Parathyroid adenoma (tissue), 2 donors: Measurements from ENCODE around the gene FBXL2.

Experiments
- H2AFZ ChIP-seq: fragments of 300-600 bp; sonication (generic); one replicate; pipeline ENCODE4 v1.7.0; 2017; ENCODE audit warnings: antibody characterized with exemption, mild to moderate bottlenecking
- H3K27ac ChIP-seq: fragments of 300-600 bp; sonication (generic); one replicate; pipeline ENCODE4 v1.7.0; 2017
- H3K27me3 ChIP-seq: fragments of 300-600 bp; sonication (generic); one replicate; pipeline ENCODE4 v1.7.0; 2017; ENCODE audit warnings: low read length; ENCODE audit not compliant: control insufficient read depth, insufficient read depth
- H3K36me3 ChIP-seq: fragments of 300-600 bp; sonication (generic); one replicate; pipeline ENCODE4 v1.7.0; 2017; ENCODE audit warnings: low read length; ENCODE audit not compliant: control insufficient read depth, insufficient read depth
- H3K4me1 ChIP-seq: fragments of 300-600 bp; sonication (generic); one replicate; pipeline ENCODE4 v1.7.0; 2017; ENCODE audit warnings: control low read depth
- H3K4me2 ChIP-seq: fragments of 300-600 bp; sonication (generic); one replicate; pipeline ENCODE4 v1.7.0; 2017; ENCODE audit warnings: low read length
- H3K4me3 ChIP-seq: fragments of 300-600 bp; sonication (generic); one replicate; pipeline ENCODE4 v1.7.0; 2017; ENCODE audit warnings: low read depth, low read length
- H3K79me2 ChIP-seq: fragments of 300-600 bp; sonication (generic); one replicate; pipeline ENCODE4 v1.7.0; 2017; ENCODE audit warnings: control low read depth
- H3K9ac ChIP-seq: fragments of 300-600 bp; sonication (generic); one replicate; pipeline ENCODE4 v1.7.0; 2017; ENCODE audit warnings: mild to moderate bottlenecking
- H3K9me3 ChIP-seq: fragments of 300-600 bp; sonication (generic); one replicate; pipeline ENCODE4 v1.7.0; 2017; ENCODE audit warnings: low read length; ENCODE audit not compliant: control insufficient read depth
- CTCF ChIP-seq: fragments of 300-600 bp; sonication (generic); IDR thresholded peaks from one replicate; pipeline ENCODE4 v1.7.0; 2017; ENCODE audit warnings: antibody characterized with exemption, mild to moderate bottlenecking
- donor health status: primary hyperparathyroidism.

Gene FBXL2

GRCh38 chr3:33312361-33312760 lies 35.1 kb downstream of the FBXL2 start:
- no peak for TF ChIP-seq CTCF

GRCh38 chr3:33313331-33313730 lies 36.1 kb downstream of the FBXL2 start:
- no peak for TF ChIP-seq CTCF
- no peak overlapping the region for H3K4me2 ChIP-seq
- no peaks in the 10 kb centered on the region for H3K36me3 ChIP-seq
- H2AFZ ChIP-seq: no peak overlapping the region
- no peaks in the 10 kb centered on the region for H3K9me3 ChIP-seq
- no peak overlapping the region for H3K4me3 ChIP-seq
- no peak overlapping the region for H3K9ac ChIP-seq
- H3K79me2 ChIP-seq: peaks cover 2% of the 10 kb centered on the region
- peaks cover 4% of the 10 kb centered on the region for H3K4me1 ChIP-seq
- no peak overlapping the region for H3K27ac ChIP-seq
- no peaks in the 10 kb centered on the region for H3K27me3 ChIP-seq

More at GRCh38 chr3:33312361-33312760, 35.1 kb downstream of the FBXL2 start:
- no peaks in the 10 kb centered on the region for H3K4me1 ChIP-seq
- H3K36me3 ChIP-seq: no peaks in the 10 kb centered on the region
- H3K9me3 ChIP-seq: no peaks in the 10 kb centered on the region
- no peak overlapping the region for H3K4me3 ChIP-seq
- H3K9ac ChIP-seq: no peak overlapping the region
- H3K79me2 ChIP-seq: peaks cover 2% of the 10 kb centered on the region
- H2AFZ ChIP-seq: no peak overlapping the region
- H3K27ac ChIP-seq: no peak overlapping the region
- H3K4me2 ChIP-seq: no peak overlapping the region
- no peaks in the 10 kb centered on the region for H3K27me3 ChIP-seq

GRCh38 chr3:33314993-33315392 lies 37.8 kb downstream of the FBXL2 start:
- H3K4me3 ChIP-seq: no peak overlapping the region
- peaks cover 2% of the 10 kb centered on the region for H3K79me2 ChIP-seq
- no peaks in the 10 kb centered on the region for H3K9me3 ChIP-seq
- H3K9ac ChIP-seq: no peak overlapping the region
- H2AFZ ChIP-seq: no peak overlapping the region
- peaks cover 10% of the 10 kb centered on the region for H3K4me1 ChIP-seq
- no peaks in the 10 kb centered on the region for H3K36me3 ChIP-seq
- H3K27ac ChIP-seq: no peak overlapping the region
- H3K27me3 ChIP-seq: no peaks in the 10 kb centered on the region
- no peak overlapping the region for H3K4me2 ChIP-seq
- no peak for TF ChIP-seq CTCF

- Histone ChIP-seq H3K36me3 (no peaks in the 10 kb centered on the region), H2AFZ (no peak overlapping the region), H3K27me3 (no peaks in the 10 kb centered on the region), H3K4me3 (no peak overlapping the region), H3K4me2 (no peak overlapping the region), H3K27ac (no peak overlapping the region), H3K9ac (no peak overlapping the region), H3K79me2 (peaks cover 2% of the 10 kb centered on the region), H3K9me3 (no peaks in the 10 kb centered on the region), H3K4me1 (peaks cover 10% of the 10 kb centered on the region)
- no peak for TF ChIP-seq CTCF
Observed at GRCh38 chr3:33315826-33316225, 38.6 kb downstream of the FBXL2 start.

- H3K79me2 ChIP-seq: no peaks in the 10 kb centered on the region
- no peak for TF ChIP-seq CTCF
Observed at GRCh38 chr3:33317963-33318709, 40.9 kb downstream of the FBXL2 start.

More at GRCh38 chr3:33317963-33318709, 40.9 kb downstream of the FBXL2 start:
- H3K36me3 ChIP-seq: no peaks in the 10 kb centered on the region
- no peak overlapping the region for H3K4me3 ChIP-seq
- H3K9ac ChIP-seq: no peak overlapping the region
- H3K27me3 ChIP-seq: no peaks in the 10 kb centered on the region
- no peak overlapping the region for H2AFZ ChIP-seq
- H3K4me1 ChIP-seq: peaks cover 10% of the 10 kb centered on the region
- H3K27ac ChIP-seq: no peak overlapping the region
- no peaks in the 10 kb centered on the region for H3K9me3 ChIP-seq
- peak overlapping the region; percentile 33 for H3K4me2 ChIP-seq
